RWPE2 (cell line): ENCODE results near the gene EHBP1.
A peak's percentile ranks its signal among the peaks of the same experiment; 100 is the strongest.

ENCODE experiments used
- ATAC-seq: fragments of 200-7000 bp; cut with Tn5 transposase; 3 replicates; pipeline ENCODE4 v1.9.1; 2021; ENCODE audit warnings: low read depth
- DNase-seq: peaks from one replicate; pipeline ENCODE4 v3.0.0-alpha.2; 2020; ENCODE audit warnings: low spot score
- H3K27ac ChIP-seq: fragments of 450-650 bp; 2 replicates; pipeline ENCODE4 v1.5.1; 2017; ENCODE audit warnings: mild to moderate bottlenecking; ENCODE audit not compliant: poor library complexity, severe bottlenecking
- H3K27me3 ChIP-seq: fragments of 250-450 bp; sonication (Bioruptor Pico); 2 replicates; pipeline ENCODE4 v1.5.1; 2021; ENCODE audit warnings: mild to moderate bottlenecking, moderate library complexity; ENCODE audit not compliant: insufficient read depth, poor library complexity, severe bottlenecking
- H3K36me3 ChIP-seq: fragments of 250-450 bp; sonication (Bioruptor Pico); 2 replicates; pipeline ENCODE4 v1.5.1; 2020; ENCODE audit warnings: low read depth, mild to moderate bottlenecking, moderate library complexity
- H3K4me1 ChIP-seq: fragments of 250-450 bp; sonication (Bioruptor Pico); 2 replicates; pipeline ENCODE4 v1.5.1; 2021; ENCODE audit warnings: mild to moderate bottlenecking, moderate library complexity; ENCODE audit not compliant: insufficient read depth, poor library complexity, severe bottlenecking
- H3K4me3 ChIP-seq: fragments of 250-450 bp; sonication (Bioruptor Pico); 2 replicates; pipeline ENCODE4 v1.5.1; 2021; ENCODE audit warnings: mild to moderate bottlenecking, moderate library complexity; ENCODE audit not compliant: severe bottlenecking
- H3K9me3 ChIP-seq: fragments of 250-450 bp; sonication (Bioruptor Pico); 2 replicates; pipeline ENCODE4 v1.5.1; 2021; ENCODE audit warnings: mild to moderate bottlenecking, moderate library complexity; ENCODE audit not compliant: severe bottlenecking
- CTCF ChIP-seq: fragments of 450-650 bp; IDR thresholded peaks from one replicate; pipeline ENCODE4 v1.5.1; 2017; ENCODE audit warnings: mild to moderate bottlenecking, moderate library complexity; ENCODE audit not compliant: poor library complexity, severe bottlenecking

EHBP1 gene

DNA sequence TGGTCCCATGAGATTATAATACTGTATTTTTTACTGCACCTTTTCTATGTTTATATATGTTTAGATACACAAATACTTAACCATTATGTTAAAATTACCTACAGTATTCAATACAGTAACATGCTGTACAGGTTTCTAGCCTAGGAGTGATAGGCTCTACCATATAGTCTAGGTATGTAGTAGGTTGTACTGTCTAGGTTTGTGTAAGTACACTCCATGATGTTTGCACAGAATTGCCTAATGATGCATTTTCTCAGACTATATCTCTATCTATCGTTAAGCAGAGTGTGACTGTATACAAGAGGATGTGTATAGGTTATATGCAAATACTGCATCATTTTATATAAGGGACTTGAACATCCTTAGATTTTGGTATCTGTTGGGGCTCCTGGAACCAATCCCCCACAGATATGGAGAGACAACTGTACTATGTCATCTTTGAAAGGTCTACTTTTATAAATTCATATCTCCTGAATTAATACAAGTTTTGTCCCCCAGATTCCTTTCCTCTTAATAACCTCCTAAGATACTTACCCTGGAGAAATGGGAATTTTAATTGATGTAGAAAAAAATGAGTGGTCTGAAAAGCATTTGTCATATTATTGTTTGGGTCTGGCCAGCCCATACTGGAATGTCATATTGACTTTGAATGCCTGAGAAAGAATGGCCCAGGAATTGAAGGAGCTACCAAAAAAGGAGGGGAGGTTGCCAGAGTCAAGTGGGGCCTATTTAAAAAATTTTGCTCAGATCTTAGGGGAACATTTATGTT is 36.6 kb downstream of the EHBP1 start:
- DNase-seq = no peak
- peak; percentile 12; the same call in 1 of the 3 replicates for ATAC-seq
- TF ChIP-seq CTCF = no peak
- Histone ChIP-seq H3K4me1 (no peaks in the 10 kb centered on the region), H3K27me3 (no peaks in the 10 kb centered on the region), H3K27ac (no peak overlapping the region), H3K36me3 (peaks cover 8% of the 10 kb centered on the region), H3K9me3 (no peaks in the 10 kb centered on the region), H3K4me3 (no peak overlapping the region)

GRCh38 chr2:62743506-62743905 is 38.0 kb downstream of the EHBP1 start:
- TF ChIP-seq CTCF = no peak
- DNase-seq (no peak), ATAC-seq (no peak)
- H3K27me3 ChIP-seq = no peaks in the 10 kb centered on the region
- no peaks in the 10 kb centered on the region for H3K9me3 ChIP-seq
- H3K36me3 ChIP-seq = peaks cover 22% of the 10 kb centered on the region
- no peak overlapping the region for H3K27ac ChIP-seq
- H3K4me3 ChIP-seq = no peak overlapping the region
- no peaks in the 10 kb centered on the region for H3K4me1 ChIP-seq

DNA sequence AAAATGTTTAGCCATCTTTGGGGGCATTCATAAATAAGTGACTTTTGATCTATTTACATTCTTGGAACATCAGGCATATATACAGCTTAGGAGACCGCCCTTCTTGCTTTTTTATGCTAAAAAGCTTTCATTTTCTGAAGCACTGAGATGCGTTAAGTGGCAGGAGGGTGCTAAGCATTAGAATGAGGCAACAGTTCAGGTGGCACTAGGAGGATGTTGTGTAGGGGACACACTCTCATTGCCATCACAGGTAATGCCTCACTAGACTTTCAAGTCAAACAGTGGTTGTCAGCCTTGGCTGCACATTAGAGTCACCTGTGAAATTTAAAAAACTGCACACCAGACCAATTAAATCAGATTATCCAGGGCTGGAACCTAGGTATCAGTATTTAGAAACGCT is 39.1 kb downstream of the EHBP1 start:
- Histone ChIP-seq H3K36me3 (peaks cover 29% of the 10 kb centered on the region), H3K27me3 (no peaks in the 10 kb centered on the region), H3K27ac (no peak overlapping the region), H3K4me1 (no peaks in the 10 kb centered on the region), H3K9me3 (no peaks in the 10 kb centered on the region), H3K4me3 (no peak overlapping the region)
- ATAC-seq (no peak), DNase-seq (no peak)
- no peak for TF ChIP-seq CTCF

GRCh38 chr2:62745891-62746481 is 40.5 kb downstream of the EHBP1 start:
- H3K27ac ChIP-seq = no peak overlapping the region
- DNase-seq = no peak
- ATAC-seq = no peak
- H3K4me3 ChIP-seq = no peak overlapping the region
- no peaks in the 10 kb centered on the region for H3K4me1 ChIP-seq
- H3K27me3 ChIP-seq = no peaks in the 10 kb centered on the region
- TF ChIP-seq CTCF = no peak
- no peaks in the 10 kb centered on the region for H3K9me3 ChIP-seq
- H3K36me3 ChIP-seq = peaks cover 30% of the 10 kb centered on the region

GRCh38 chr2:62747169-62747568 is 41.7 kb downstream of the EHBP1 start:
- TF ChIP-seq CTCF = no peak
- Histone ChIP-seq H3K4me3 (no peak overlapping the region), H3K27ac (no peak overlapping the region), H3K27me3 (no peaks in the 10 kb centered on the region), H3K4me1 (no peaks in the 10 kb centered on the region), H3K36me3 (peaks cover 30% of the 10 kb centered on the region), H3K9me3 (no peaks in the 10 kb centered on the region)
- DNase-seq (no peak), ATAC-seq (no peak)
